ENCODE results near the gene THSD7A.

Gene THSD7A

DNA sequence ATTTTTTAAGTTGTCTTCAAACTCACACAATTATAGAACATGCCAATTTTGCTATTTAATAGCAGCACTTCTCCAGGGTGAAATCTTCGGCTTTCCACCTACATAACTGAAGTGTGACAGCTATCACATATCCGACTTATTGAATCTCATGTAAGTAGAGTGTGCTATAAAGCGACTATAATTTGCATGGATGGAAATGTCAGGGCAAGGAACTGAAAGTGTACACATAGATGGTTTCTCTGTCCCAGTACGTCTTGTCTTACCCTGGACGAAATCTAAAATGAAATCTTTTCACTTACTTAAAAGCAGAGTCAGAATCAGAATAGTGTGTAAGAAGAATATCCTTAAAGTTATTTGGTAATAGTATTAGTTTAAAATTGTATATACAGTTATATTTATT lies 132.3 kb downstream of the THSD7A start:
- DNase-seq, result no peak

GRCh38 chr7:11698384-11698871 lies 133.6 kb downstream of the THSD7A start:
- DNase-seq, result peak; percentile 81

DNA sequence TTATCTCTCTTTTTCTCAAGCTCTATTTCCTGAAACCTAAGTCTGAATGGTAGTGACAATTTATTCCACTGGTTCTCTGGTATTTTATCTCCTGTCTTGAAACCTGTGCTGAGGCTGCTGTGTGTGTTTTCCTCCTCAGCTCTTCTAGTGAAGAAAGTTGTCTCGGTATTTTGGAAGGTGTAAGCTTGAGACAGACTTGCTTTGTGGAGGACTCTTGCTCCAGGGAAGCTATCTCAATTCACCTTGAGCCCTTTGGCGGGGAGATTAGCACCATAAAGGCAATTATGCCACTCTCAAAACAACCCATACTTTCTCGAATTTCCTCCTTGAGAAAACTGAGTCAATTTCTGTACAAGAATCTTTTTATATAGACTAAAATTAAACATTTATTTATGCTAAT lies 141.6 kb downstream of the THSD7A start:
- DNase-seq, result no peak

DNA sequence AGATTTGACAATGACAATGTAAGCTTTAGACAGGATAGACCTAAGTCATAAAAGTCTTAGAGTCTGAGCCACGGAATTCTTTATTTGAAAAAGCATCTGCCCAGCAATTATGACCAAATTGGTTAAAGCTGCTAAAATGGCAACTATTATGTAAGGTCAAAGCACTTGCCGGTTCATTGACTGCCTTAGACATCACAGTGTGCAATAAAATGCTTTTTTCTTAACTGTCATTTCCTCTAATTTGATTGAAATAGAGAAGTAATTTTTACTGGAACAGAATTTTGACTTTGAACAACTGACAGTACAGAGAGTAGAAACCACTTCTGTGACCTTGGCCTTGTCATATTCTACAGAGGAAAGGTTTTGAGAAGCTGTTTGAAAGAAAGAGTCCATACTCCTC lies 142.9 kb downstream of the THSD7A start:
- peak; percentile 95 for DNase-seq

DNA sequence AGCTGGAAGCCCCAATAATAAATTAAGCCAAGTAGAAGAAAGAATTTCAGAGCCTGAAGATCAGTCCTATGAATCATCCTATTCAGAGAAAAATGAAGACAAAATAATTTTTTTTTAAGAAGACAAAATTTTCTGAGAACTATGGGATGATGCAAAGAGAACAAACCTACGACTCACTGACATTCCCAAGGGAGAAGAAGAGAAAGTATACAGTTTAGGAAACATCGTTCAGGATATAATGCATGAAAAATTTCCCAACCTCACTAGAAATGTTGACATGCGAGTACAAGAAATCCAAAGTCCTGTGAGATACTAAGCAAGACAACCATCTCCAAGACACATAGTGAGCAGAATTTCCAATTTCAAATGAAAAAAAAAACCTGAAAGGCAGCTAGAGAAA lies 150.5 kb downstream of the THSD7A start:
- no peak for DNase-seq

- no peak for DNase-seq
These were observed 156.8 kb downstream of the THSD7A start for GRCh38 chr7:11675163-11675562.

GRCh38 chr7:11668727-11669126 lies 163.3 kb downstream of the THSD7A start:
- peak; percentile 39 for DNase-seq

DNA sequence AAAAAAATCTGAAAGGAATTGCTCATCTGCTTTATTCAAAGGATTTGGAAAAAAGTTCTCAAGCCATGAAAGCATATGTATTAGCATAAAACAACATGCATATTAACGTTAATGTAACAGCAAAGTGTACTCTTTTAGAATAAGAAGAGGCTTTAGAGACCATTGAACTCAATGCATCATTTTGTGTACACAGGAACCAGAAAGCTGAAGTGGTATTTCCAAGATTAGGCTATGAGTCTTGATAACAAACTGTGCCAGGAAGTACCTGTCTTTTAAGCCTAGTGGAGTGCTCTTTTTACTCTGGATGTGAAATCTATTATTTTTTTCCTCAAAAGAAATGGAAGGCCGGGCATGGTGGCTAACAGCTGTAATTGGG lies 164.2 kb downstream of the THSD7A start:
- no peak for DNase-seq

DNA sequence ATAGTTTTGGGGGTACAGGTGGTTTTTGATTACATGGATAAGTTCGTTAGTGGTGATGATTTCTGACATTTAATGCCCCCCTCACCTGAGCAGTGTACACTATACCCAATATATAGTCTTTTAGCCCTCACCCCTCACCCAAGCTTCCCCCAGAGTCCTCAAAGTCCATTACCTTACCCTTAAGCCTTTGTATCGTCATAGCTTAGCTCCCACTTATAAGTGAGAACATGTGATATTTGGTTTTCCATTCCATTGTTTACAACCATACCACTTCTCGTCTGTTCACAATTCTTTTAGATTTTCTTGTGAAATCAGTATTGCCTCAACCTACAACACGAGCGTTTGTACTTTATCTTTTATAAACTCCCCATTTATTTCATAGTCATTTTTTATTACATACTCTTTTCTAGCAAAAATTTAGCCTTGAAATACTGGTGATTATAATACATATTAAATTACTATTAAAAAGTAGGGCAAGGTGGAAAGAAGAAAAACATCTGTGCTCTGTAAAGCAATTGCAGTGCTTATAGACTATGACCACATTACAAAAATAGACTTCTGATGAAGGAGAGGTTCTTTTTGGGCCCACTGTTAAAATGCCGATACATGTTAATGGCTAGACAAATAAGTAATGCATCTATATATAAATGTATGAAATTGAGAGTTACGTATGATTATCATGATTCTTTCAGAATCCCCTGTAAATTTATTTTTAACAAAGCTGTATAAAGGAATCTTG lies 164.8 kb downstream of the THSD7A start:
- no peak for DNase-seq

DNA sequence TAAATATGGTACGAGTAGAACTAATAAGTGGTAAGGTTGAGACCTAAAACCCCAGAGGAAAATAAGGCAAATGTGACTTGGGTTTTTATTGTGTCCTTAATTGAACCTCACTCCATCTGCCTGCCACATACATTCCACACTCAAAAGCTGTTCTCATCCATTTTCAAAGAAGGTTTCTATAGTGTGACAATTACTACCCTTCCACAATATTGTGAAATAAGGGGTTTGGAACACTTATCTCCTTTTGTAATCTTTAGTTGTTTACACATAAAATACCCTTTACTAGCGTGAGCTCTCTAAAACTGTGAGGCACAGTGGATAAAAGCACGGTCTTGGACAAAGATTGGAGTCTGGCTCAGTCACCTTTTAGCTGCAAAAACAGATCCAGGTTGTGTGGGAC lies 166.6 kb downstream of the THSD7A start:
- DNase-seq, result peak; percentile 89

DNA sequence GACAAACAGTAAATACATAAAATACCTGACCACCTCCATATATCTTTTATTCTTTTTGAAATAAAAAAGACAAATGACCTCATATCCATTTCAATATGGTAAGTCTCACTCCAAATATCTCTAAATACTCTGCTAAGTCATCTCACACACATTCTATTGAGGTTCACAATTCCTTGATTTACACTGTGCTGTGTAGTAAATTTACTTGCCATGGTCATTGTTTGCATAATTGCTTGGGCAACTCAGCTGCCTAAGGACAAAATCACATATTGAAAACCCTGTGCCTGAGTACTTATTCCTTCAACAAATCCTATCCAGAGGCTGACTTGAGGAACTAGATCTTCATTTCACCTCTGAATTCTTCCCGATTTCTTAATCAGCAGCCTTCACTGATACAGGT lies 176.4 kb downstream of the THSD7A start:
- peak; percentile 61 for DNase-seq

- DNase-seq, result peak; percentile 34
These were observed 176.8 kb downstream of the THSD7A start for GRCh38 chr7:11655163-11655562.

- no peak for DNase-seq
These were observed 181.5 kb downstream of the THSD7A start for GRCh38 chr7:11650500-11650899.

GRCh38 chr7:11650030-11650429 lies 182.0 kb downstream of the THSD7A start:
- DNase-seq, result peak; percentile 37

- peak; percentile 19 for DNase-seq
These were observed 183.0 kb downstream of the THSD7A start for GRCh38 chr7:11648980-11649379.

DNA sequence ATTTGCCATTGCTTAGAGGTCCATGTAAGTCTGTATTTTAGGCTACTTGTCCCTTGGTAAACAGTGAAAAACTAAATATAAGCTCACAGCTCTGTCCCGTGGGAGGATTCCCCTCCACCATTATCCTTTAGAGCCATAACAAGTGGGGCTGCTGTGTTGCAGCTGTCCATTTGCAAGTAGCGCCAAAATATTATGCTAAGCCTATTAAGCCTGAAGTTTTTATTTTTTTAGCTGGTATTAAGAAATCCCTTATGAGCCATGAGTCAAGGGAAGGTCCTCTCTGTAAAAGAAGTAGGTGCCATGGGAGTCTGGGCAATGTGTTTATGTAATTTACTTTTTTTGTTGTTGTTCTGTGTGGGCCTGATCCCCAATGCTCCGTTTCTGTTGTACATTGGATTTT lies 183.9 kb downstream of the THSD7A start:
- DNase-seq, result no peak

DNA sequence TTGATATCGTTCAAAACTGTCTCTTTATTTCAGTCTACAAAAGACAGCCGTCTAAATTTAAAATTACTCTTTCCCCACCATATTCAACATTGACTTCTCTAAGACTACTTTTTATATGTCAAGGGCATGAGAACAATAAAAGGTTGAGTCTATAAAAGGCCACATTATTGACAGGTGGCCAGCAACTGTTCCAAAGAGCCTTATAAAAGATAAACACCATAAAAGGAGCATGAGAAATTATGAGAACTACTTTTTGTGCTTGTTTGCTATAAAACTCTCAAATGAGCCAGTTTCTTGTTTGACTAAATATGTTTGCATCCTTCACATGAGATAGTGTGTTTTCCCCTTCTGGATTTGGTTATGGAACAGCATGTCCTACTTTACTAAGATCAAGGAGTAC lies 189.2 kb downstream of the THSD7A start:
- DNase-seq, result peak; percentile 26

DNA sequence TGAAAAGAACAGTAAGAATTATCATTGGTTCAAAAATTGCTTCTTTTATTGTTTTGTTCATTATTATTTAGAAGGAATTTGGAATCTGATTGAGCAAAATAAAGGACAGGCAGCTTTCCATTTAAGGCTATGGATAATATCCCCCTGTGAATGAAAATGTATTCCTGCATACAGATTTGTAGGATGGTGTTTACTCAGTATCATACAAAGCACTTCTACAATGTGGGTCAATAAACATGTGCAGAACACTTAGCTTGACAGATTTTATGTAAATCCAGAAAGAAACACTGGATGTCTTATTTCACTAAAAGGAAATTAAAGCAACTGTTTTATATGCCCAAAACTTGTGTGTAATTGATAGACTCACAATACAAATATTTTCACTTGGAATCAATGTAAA lies 189.7 kb downstream of the THSD7A start:
- DNase-seq, result peak; percentile 52

DNA sequence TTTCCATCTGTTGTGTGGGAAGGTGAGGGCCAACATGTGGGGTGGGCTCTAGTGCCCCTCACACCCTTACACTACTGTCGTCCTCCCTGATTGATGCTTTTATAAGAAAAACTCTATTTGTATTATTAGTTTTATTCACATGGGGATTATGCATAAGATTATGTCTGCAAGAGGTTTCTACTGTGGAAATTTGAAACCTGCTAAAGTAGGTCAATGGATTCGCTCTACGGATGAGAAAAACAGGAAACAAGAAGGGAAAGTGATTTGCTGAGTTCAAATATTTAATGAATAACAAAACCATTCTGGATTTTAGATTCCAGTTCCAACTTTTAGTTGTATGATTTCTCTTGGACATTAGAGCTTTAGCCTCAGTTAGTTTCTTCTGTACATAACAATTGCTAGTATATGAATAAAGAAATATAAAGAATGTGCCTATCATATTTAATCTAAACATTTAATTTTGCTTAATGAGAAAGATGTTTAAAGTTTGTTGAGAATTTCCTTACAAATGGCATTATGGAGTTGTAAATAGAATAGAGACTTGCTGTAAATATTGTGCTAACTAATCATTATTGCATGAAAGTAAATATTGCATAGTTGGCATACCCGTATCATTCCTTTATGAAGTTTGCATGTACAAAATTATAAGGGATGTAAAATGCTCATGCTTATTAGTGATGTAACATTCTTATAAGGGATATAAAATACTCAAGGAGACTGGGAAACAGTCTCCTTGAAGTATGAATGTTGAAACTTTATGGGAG lies 193.8 kb downstream of the THSD7A start:
- no peak for DNase-seq

GRCh38 chr7:11636274-11636673 lies 195.7 kb downstream of the THSD7A start:
- no peak for DNase-seq

DNA sequence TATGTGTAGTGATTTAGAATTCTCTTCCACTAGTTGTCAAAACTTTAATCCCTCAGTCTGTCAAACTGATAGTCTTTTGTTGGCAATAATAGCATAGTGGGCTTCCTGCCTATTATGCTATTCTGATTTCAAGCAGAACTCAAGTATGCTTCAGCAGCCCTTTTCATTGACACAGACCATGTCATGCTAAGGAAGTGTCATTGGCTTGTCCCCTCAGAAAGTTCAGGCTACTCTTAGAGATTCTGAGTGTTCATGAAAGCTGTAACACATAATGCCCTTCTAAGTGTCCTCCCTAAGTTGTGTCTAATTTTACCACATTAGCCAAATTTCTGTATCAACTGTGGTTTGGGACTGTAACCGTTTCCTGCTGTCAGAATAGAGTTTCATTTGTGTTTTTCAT lies 198.7 kb downstream of the THSD7A start:
- no peak for DNase-seq

GRCh38 chr7:11630355-11630754 lies 201.6 kb downstream of the THSD7A start:
- DNase-seq, result no peak

DNA sequence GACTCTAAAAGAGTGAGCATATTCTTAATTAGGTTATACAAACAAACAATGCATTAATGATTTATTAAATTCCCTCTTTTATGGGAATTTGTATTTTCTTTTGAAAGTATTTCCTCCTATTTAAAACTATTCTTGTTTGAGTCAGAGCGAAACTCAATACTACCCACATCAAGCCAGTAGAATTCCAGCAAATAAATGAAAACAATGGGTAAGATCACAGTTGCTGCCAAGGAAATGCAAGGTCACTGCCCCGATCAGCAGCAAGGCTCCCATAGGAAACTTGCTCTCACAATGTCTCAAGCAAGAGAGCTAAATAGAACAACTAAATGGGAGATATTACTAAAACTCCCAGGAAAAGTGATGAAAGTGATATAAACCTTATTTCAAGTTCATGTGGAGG lies 206.3 kb downstream of the THSD7A start:
- no peak for DNase-seq

DNA sequence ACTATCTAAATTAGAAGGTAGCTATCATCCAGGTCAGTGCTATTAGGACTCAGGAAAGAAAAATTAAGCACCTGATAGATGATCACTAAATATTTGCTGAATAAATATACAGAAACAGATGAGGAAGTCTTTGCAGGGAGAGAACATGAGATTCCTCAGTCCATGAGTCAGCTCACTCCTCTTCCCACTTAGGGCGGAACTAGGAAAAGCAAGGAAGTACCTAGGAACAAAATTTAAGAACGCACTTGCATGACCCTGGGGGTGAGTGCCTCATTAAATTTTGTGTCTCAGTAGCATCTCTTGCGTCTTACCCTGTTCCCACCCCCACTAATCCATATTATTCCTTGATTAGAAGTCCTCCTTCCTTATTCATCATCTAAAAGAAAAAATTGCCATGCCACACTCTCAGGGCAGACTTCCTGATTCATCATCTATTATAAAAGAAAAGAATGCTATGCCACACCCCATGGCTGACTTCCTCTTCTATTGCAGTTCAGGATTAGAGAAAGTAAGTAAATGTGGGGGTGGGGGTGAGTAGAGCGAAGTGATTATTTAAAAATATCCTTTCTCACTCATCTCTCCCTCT lies 208.8 kb downstream of the THSD7A start:
- DNase-seq, result no peak
